Activated naive CD8-positive, alpha-beta T cell treated with anti-CD3 and anti-CD28 coated beads, Interleukin-2, amount 50 U/mL, for 24 hours (primary cell): ENCODE results near the gene DAZAP2.
"Not testable (repeated sequence)": the region's sequence is repeated elsewhere in the genome, so short reads cannot be mapped to it uniquely, and the experiment has no call there.

Source experiments
- ATAC-seq: fragments of 150-1000 bp; cut with Tn5 transposase; one replicate; pipeline ENCODE4 v1.10.0; 2021
- DNase-seq: peaks from one replicate; pipeline ENCODE4 v3.0.0; 2021
- H3K27ac Mint-ChIP-seq: one replicate; pipeline ENCODE4 v1.8.0; 2021; ENCODE audit warnings: mild to moderate bottlenecking, mixed read lengths
- H3K27me3 Mint-ChIP-seq: one replicate; pipeline ENCODE4 v1.8.0; 2021; ENCODE audit warnings: mixed read lengths
- H3K36me3 Mint-ChIP-seq: one replicate; pipeline ENCODE4 v1.8.0; 2021; ENCODE audit warnings: low read depth, mixed read lengths
- H3K4me1 Mint-ChIP-seq: one replicate; pipeline ENCODE4 v1.8.0; 2021; ENCODE audit warnings: mixed read lengths
- H3K4me3 Mint-ChIP-seq: one replicate; pipeline ENCODE4 v1.8.0; 2021; ENCODE audit warnings: mild to moderate bottlenecking, moderate library complexity, mixed read lengths
- H3K9me3 Mint-ChIP-seq: one replicate; pipeline ENCODE4 v1.8.0; 2021; ENCODE audit warnings: mixed read lengths

The DAZAP2 gene

DNA sequence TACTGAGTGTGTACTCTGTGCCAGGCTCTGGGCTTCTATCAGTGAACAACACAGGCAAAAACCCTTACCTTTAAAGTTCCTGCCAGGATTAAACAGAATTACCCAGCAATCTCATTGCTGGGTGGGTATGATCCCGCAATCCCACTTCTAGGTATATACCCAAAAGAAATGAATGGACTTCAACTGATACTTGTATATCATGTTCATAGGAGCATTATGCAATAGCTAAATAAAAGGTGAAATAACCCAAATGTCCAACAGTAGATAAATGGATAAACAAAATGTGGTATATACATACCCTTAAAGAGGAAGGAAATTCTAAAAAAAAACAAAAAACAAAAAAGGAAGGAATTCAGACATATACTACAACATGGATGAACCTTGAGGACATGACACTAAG lies 14.7 kb downstream of the DAZAP2 start:
- H3K4me3 Mint-ChIP-seq = no peak overlapping the region
- ATAC-seq (no peak), DNase-seq (no peak)
- H3K27me3 Mint-ChIP-seq = no peaks in the 10 kb centered on the region
- H3K9me3 Mint-ChIP-seq = no peaks in the 10 kb centered on the region
- H3K36me3 Mint-ChIP-seq = peaks cover 1% of the 10 kb centered on the region
- peaks cover 3% of the 10 kb centered on the region for H3K4me1 Mint-ChIP-seq
- no peak overlapping the region for H3K27ac Mint-ChIP-seq

DNA sequence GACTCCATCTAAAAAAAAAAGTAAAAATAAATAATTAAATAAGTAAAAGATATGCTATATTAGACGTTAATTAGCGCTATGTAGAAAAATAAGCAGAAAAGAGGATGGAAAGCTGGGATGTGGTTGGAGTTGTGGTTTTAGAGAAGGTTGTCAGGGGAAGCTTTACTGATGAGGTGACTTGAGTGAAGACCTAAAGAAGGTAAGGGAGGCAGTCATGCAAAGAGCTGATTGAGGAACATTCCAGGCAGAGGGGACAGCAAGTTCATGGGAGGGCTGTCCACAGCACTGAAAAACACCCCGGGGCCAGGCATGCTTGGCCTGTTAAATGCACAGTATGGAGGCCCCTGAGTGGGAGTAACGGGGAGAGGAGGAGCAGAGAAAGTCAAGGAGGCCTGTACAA lies 15.9 kb downstream of the DAZAP2 start:
- H3K4me1 Mint-ChIP-seq = no peaks in the 10 kb centered on the region
- DNase-seq = no peak
- no peaks in the 10 kb centered on the region for H3K27me3 Mint-ChIP-seq
- no peaks in the 10 kb centered on the region for H3K9me3 Mint-ChIP-seq
- ATAC-seq = no peak
- no peak overlapping the region for H3K4me3 Mint-ChIP-seq
- no peak overlapping the region for H3K27ac Mint-ChIP-seq
- H3K36me3 Mint-ChIP-seq = no peaks in the 10 kb centered on the region

DNA sequence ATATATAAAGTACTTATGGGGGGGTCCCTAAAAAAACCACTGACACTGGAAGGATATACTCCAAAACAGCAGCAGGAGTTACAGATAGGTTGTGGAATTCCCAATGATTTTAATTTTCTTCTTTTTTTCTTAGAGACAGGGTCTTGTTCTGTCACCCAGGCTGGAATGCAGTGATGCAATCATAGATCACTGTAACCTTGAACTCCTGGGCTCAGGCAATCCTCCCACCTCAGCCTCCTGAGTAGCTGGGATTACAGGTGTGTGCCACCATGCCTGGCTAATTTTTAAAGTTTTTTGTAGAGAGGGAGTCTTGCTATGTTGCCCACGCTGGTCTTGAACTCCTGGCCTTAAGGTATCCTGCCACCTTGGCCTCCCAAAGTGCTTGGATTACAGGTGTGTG lies 21.0 kb downstream of the DAZAP2 start:
- not testable (repeated sequence) for H3K4me3 Mint-ChIP-seq, ATAC-seq, H3K27me3 Mint-ChIP-seq, H3K4me1 Mint-ChIP-seq, H3K36me3 Mint-ChIP-seq, H3K9me3 Mint-ChIP-seq, H3K27ac Mint-ChIP-seq, DNase-seq

DNA sequence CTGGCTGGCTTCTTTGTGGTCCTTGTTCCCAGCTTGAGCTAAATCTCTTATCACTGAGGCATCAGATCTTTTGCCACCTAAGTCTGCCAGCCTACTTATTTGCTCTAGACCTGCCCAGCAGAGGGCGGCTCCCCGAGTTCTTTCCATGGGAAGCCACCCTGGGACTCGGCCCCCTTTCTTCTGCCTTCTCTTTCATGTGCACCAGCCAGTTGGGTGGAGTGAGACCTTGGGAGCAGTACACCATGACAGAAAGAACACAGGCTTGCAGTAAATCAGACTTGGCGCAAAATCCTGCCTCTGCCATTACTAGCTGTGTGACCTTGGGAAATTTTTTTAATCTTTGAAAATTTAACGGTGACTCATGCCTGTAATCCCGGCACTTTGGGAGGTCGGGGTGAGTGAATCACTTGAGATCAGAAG lies 24.1 kb downstream of the DAZAP2 start:
- DNase-seq (no peak), ATAC-seq (no peak)
- Mint-ChIP-seq H3K27me3 (no peaks in the 10 kb centered on the region), H3K27ac (no peak overlapping the region), H3K9me3 (no peaks in the 10 kb centered on the region), H3K36me3 (no peaks in the 10 kb centered on the region), H3K4me3 (no peak overlapping the region), H3K4me1 (peaks cover 25% of the 10 kb centered on the region)

DNA sequence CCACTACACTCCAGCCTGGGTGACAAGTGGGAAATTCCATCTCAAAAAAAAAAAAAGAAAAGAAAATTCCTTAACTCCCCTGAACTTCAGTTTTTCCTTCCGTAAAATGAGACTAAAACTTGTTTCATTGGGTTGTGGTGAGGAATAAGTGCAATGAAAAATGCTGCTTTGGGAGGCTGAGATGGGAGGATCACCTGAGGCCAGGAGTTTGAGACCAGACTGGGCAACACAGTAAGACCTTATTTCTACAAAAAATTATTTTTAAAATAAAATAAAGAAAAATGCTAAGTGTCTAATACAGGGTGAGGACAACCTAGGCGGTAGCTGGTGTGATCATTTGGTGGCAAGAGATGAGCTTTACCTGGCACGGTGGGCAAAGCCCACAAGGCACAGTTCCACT lies 24.7 kb downstream of the DAZAP2 start:
- H3K27me3 Mint-ChIP-seq = no peaks in the 10 kb centered on the region
- DNase-seq (no peak), ATAC-seq (no peak)
- H3K27ac Mint-ChIP-seq = no peak overlapping the region
- H3K4me1 Mint-ChIP-seq = peaks cover 25% of the 10 kb centered on the region
- H3K36me3 Mint-ChIP-seq = no peaks in the 10 kb centered on the region
- H3K9me3 Mint-ChIP-seq = no peaks in the 10 kb centered on the region
- H3K4me3 Mint-ChIP-seq = no peak overlapping the region

DNA sequence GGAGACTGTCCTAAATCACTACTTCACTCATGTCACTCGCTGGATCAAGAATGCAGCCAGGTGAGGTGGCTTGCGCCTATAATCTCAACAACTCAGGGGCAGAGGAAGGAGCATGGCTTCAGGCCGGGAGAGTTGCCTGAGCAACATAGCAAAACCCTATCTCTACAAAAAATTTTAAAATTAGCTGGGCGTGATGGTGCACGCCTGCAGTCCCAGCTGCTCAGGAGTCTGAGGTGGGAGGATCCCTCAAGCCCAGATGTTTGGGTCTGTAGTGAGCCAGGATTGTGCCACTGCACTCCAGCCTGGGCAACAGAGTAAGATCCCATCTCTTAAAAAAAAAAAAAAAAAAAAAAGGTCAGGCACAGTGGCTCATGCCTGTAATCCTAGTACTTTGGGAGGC lies 25.7 kb downstream of the DAZAP2 start:
- no peak overlapping the region for H3K27ac Mint-ChIP-seq
- peaks cover 25% of the 10 kb centered on the region for H3K4me1 Mint-ChIP-seq
- ATAC-seq = no peak
- no peak overlapping the region for H3K4me3 Mint-ChIP-seq
- H3K9me3 Mint-ChIP-seq = no peaks in the 10 kb centered on the region
- no peak for DNase-seq
- no peaks in the 10 kb centered on the region for H3K36me3 Mint-ChIP-seq
- peaks cover 5% of the 10 kb centered on the region for H3K27me3 Mint-ChIP-seq

DNA sequence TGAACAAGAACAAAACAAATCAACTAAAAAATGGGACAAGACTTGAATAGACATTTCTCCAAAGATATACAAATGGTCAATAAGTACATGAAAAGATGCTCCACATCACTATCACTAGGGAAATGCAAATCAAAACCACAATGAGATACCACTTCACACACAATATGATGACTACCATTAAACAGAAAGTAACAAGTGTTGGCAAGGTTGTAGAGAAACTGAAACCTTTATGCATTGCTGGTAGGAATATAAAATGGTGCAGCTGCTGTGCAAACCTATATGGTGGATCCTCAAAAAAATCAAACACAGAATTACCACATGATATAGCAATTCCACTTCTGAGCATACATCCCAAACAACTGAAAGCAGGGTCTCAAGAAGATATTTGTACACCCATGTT lies 26.4 kb downstream of the DAZAP2 start:
- H3K9me3 Mint-ChIP-seq = no peaks in the 10 kb centered on the region
- H3K4me1 Mint-ChIP-seq = peaks cover 28% of the 10 kb centered on the region
- peak overlapping the region; percentile 28 for H3K4me3 Mint-ChIP-seq
- ATAC-seq = peak; percentile 86
- H3K36me3 Mint-ChIP-seq = no peaks in the 10 kb centered on the region
- no peak for DNase-seq
- H3K27me3 Mint-ChIP-seq = peaks cover 8% of the 10 kb centered on the region
- no peak overlapping the region for H3K27ac Mint-ChIP-seq

DNA sequence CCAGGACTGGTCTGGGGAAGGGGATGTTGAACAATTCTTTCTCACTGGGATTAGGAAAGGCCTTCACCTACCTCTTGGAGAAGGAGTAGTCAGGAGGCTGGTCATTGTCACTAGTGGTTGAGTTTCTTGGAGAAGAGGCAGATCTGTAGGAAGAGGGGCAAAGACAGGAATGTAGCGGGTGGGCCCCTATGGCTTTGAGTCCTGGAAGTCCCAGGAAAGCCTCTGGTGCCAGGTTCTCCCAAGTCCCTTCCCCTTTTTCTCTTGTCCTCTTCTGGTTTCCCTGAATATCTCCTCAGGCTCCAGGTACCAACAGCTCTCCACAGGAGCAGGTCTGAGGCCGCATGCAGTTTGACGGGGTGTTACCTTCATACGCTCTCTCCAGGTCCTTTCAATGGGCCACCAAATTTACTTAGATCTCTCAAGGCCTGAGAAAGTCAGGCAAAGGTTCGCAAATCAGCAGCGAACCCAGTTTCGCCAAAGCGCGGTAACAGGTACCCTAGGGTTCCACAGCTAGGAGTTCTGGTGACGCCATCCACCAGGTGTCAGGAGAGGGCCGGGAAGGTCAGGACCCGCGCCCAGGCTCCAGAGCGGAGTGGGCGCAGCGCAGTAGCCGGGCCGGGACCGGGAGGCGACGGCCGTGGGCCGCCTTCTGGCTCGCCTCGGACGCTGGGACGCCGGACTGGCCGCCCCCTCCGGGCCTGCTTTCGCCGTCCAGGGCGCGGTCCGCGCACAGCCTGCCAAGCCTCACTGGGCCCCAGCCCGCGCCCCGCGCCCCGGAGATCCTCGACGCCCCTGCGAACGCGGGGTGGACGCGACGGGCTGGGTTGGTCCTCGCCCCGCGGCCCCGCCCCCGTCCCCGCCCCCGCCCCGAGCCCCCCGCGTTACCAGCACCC lies 30.8 kb downstream of the DAZAP2 start:
- Mint-ChIP-seq H3K9me3 (no peaks in the 10 kb centered on the region), H3K36me3 (no peaks in the 10 kb centered on the region), H3K4me3 (peak overlapping the region; percentile 74), H3K27me3 (peaks cover 8% of the 10 kb centered on the region), H3K27ac (no peak overlapping the region), H3K4me1 (peaks cover 28% of the 10 kb centered on the region)
- ATAC-seq (peak; percentile 64), DNase-seq (peak; percentile 70)

DNA sequence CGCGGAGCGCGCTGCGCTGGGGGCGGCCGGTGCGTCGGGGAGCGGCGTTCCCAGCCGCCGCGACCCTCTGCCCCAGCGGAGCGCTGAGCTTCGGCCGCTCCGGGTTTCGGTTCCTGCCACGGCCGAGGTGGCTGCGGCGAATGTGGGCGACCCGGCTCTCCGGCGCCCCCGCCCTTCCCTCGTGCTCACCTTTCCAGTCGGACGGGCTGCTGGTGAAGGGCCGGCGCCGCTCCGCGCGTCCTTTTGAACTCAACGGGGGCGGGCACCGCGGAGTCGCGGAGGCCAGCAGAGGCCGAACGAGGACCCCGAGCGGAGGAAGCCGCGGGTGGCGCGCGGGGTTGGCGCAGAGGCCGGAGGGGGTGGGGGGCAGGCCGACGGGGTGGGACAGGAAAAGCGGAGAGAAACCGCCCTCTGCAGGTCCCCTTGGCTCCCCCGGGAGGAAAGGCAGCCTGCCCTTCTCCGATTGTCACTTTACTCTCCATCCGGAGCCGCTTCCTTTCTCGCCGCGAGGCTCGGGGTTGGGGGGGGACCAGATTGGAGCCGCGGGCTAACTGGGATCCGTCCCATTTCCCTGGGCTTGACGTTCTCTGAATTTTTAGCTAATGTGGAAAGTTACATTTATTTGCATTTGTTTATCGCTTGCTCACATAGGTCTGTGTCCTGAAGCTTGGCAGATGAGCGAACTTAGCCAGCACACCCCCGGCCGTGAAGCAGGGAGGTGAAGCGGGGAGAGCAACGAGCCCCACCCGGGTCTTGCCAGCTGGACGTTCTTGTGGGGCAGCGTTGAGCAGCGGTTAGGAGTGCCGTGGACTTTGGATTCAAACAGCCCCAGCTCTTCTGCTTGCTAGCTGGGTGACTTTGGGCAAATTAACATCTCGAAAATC lies 31.7 kb downstream of the DAZAP2 start, which contains the start of gene SMAGP:
TSS of gene SMAGP (minus strand) at position 349 of the 884 bp plus-strand sequence. CDS start 1,137 bp downstream, outside the sequence.
- no peaks in the 10 kb centered on the region for H3K9me3 Mint-ChIP-seq
- peak within 1 kb of the TSS; percentile 84 for H3K4me3 Mint-ChIP-seq
- ATAC-seq (peak; percentile 27), DNase-seq (peak; percentile 56)
- H3K27ac Mint-ChIP-seq = peak within 1 kb of the TSS; percentile 77
- H3K4me1 Mint-ChIP-seq = peaks cover 21% of the 10 kb centered on the region
- no peaks in the 10 kb centered on the region for H3K36me3 Mint-ChIP-seq
- H3K27me3 Mint-ChIP-seq = peaks cover 8% of the 10 kb centered on the region

DNA sequence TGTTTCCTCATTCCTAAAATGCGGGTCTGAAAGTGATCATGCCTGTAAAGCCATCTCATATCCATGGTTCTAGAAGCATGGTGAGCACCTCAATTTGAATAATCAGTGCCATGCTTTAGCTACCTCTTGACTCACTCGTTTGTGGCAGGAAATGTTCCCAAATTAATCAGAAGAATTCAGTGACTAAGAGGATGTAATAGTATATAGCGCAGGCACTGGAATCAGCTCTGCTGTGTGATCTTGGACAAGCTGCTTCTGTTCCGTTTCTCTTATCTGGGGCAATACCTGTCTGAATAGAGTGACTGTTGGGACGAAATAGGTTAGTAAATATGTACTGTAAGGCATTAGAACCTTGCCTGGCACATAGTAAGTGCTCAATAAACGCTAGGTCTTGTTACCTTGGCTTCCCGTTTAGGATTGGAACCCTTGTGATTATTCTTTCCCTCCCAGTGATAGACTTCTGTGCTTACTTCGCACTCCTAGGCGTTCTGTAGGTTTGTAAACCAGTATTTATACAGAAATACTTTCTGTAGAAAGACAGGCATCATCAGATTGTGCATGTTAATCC lies 32.4 kb downstream of the DAZAP2 start:
- ATAC-seq (peak; percentile 47), DNase-seq (no peak)
- peaks cover 16% of the 10 kb centered on the region for H3K4me1 Mint-ChIP-seq
- peak overlapping the region; percentile 77 for H3K27ac Mint-ChIP-seq
- no peaks in the 10 kb centered on the region for H3K36me3 Mint-ChIP-seq
- no peaks in the 10 kb centered on the region for H3K9me3 Mint-ChIP-seq
- H3K4me3 Mint-ChIP-seq = peak overlapping the region; percentile 84
- H3K27me3 Mint-ChIP-seq = peaks cover 8% of the 10 kb centered on the region

DNA sequence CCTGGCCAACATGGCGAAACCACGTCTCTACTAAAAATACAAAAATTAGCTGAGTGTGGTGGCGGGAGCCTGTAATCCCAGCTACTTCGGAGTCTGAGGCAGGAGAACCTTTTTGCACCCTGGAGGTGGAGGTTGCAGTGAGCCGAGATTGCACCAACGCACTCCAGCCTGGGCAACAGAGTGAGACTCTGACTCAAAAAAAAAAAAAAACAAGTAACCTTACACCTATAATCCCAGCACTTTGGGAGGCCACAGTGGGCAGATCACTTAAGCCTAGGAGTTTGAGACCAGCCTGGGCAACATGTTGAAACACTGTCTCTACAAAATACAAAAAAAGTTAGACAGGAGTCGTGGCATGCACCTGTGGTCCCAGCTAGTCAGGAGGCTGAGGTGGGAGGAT lies 34.2 kb downstream of the DAZAP2 start:
- H3K27ac Mint-ChIP-seq, H3K27me3 Mint-ChIP-seq, H3K4me3 Mint-ChIP-seq, H3K9me3 Mint-ChIP-seq, DNase-seq, H3K36me3 Mint-ChIP-seq, ATAC-seq: not testable (repeated sequence)
- peaks cover 13% of the 10 kb centered on the region for H3K4me1 Mint-ChIP-seq

DNA sequence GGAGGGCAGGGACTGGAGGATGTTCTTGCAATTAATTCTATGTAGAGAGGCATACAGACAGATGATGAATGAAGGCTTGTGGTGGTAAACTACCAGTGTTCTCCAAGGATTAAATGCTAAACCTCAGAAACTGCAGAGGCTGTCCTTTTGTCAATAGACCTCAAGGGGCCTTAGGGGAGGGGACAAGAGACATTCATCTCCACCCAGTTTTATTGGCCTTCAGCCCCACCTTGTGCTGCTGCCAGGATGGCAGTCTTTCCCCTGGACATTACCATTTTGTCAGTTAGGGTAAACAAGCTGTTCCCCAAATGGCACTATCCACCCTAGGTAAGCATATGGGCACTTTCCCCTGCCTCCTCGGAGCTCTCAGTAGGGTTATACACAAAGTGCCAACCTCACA lies 36.5 kb downstream of the DAZAP2 start:
- no peak overlapping the region for H3K4me3 Mint-ChIP-seq
- H3K9me3 Mint-ChIP-seq = no peaks in the 10 kb centered on the region
- peaks cover 12% of the 10 kb centered on the region for H3K4me1 Mint-ChIP-seq
- H3K27me3 Mint-ChIP-seq = no peaks in the 10 kb centered on the region
- ATAC-seq (peak; percentile 7), DNase-seq (no peak)
- H3K36me3 Mint-ChIP-seq = no peaks in the 10 kb centered on the region
- no peak overlapping the region for H3K27ac Mint-ChIP-seq

DNA sequence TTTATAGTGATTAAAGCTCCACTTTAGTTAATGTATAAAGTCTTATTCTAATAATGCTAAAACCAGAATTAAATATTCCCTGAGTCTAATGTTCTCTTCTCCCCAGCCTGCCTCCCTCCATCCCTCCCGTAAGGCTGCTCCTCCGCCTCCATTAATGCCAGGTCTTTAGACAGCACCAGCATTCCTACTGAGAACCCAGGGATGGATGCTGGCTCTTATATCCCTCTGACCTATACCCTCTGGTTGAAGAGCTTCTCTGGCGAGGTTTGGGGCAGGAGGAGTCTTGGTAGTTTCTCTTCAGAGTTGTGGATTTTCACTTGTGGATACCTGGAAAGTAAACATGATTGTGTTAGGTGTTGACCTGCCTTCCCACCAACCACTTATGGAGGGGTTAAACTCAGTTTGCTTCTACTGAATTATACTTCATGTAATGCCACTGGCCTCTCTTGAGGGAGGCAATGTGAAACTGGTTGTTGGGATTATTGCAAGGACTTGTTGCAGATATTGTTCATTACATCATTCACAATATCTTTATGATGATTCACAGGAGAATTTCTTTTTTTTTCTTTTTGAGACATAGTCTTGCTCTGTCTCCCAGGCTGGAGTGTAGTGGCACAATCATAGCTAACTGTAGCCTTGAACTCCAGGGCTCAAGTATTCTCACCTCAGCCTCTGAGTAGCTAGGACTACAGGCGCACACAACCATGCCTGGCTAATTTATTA lies 42.7 kb downstream of the DAZAP2 start:
- DNase-seq (no peak), ATAC-seq (no peak)
- Mint-ChIP-seq H3K36me3 (peaks cover 14% of the 10 kb centered on the region), H3K9me3 (no peaks in the 10 kb centered on the region), H3K27me3 (no peaks in the 10 kb centered on the region), H3K4me3 (no peak overlapping the region), H3K27ac (no peak overlapping the region), H3K4me1 (peaks cover 9% of the 10 kb centered on the region)

DNA sequence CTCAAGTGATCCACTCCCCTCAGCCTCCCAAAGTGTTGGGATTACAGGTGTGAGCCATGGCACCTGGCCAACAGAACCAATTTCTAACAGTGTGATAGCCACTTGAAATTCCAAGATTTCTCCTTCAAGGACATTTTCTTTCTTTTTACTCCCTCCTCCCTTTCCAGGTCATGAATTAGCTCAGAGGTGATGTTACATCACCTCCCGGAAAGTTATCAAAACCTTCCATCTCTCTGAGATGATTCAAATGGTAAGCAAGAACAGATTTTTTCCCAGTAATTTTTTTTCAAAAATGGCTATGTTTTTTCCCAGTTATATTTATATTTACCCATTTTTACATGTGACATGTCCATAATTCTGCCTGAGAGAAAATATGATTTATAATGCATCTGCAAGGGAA lies 47.2 kb downstream of the DAZAP2 start:
- Mint-ChIP-seq H3K27me3 (no peaks in the 10 kb centered on the region), H3K4me3 (no peak overlapping the region), H3K4me1 (peaks cover 10% of the 10 kb centered on the region), H3K9me3 (no peaks in the 10 kb centered on the region), H3K36me3 (peaks cover 22% of the 10 kb centered on the region), H3K27ac (no peak overlapping the region)
- DNase-seq = no peak
- no peak for ATAC-seq
